A549 (cell line): Measurements from ENCODE around the gene THRAP3.

Experiments
- EP300 ChIP-seq, 2 experiments: fragments of >200 bp; sonication (Bioruptor Twin); formaldehyde crosslinking; IDR thresholded peaks; 2 replicates in 1 of 2; 3 replicates in 1 of 2; pipeline ENCODE4 v1.6.1; 2016 to 2017
- HDAC2 ChIP-seq: fragments of 200-600 bp; sonication (generic); IDR thresholded peaks from 2 replicates; pipeline ENCODE4 v1.6.1; 2016
- JUNB ChIP-seq: fragments of >200 bp; sonication (Bioruptor Twin); formaldehyde crosslinking; IDR thresholded peaks from 2 replicates; pipeline ENCODE4 v1.6.1; 2016
- POLR2A ChIP-seq: IDR thresholded peaks from 2 replicates; pipeline ENCODE4 v1.6.1; 2012; ENCODE audit warnings: mild to moderate bottlenecking, low read length
- RARB ChIP-seq: fragments of 250-450 bp; sonication (Bioruptor Pico); IDR thresholded peaks from 2 replicates; pipeline ENCODE4 v1.8.0; 2021; ENCODE audit warnings: mild to moderate bottlenecking, moderate library complexity
- TF ChIP-seq, protein P1 (sequence below): fragments of >200 bp; sonication (Bioruptor Twin); formaldehyde crosslinking; IDR thresholded peaks from 3 replicates; pipeline ENCODE4 v1.5.1; 2016

DNA sequence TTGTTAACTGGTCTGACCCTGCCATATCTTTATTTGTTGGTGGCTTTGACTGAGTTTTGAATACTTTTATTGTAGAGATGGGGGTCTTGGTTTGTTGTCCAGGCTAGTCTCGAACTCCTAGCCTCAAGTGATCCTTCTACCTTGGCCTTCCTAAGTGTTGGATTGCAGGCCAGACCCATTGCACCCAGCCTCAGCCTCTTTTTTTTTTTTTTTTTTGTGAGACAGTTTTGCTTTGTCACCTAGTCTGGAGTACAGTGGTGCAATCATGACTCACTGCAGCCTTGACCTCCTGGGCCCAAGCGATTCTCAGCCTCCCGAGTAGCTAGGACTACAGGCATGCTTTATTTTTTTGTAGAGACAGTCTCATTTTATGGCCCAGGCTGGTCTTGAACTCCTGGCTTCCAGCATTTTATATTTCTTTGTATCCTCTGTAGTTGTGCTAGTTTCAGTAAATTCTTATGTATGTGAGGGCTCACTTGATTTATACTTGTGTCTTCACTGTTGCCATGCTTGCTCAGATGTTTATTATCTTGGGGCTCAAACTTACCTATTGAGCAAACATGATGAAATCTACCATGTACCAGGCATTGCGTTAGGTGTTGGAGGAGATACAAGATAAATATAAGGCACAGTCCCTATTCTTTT, 24.1 kb downstream of the THRAP3 start:
- TF ChIP-seq POLR2A (no peak), HDAC2 (no peak), RARB (no peak), JUNB (peak; percentile 64), EP300 (IDR thresholded peaks at IDR 0.05) (peak; percentile 46 to 52; a peak in 2 of 5 replicates)
- TF ChIP-seq, protein P1, sequence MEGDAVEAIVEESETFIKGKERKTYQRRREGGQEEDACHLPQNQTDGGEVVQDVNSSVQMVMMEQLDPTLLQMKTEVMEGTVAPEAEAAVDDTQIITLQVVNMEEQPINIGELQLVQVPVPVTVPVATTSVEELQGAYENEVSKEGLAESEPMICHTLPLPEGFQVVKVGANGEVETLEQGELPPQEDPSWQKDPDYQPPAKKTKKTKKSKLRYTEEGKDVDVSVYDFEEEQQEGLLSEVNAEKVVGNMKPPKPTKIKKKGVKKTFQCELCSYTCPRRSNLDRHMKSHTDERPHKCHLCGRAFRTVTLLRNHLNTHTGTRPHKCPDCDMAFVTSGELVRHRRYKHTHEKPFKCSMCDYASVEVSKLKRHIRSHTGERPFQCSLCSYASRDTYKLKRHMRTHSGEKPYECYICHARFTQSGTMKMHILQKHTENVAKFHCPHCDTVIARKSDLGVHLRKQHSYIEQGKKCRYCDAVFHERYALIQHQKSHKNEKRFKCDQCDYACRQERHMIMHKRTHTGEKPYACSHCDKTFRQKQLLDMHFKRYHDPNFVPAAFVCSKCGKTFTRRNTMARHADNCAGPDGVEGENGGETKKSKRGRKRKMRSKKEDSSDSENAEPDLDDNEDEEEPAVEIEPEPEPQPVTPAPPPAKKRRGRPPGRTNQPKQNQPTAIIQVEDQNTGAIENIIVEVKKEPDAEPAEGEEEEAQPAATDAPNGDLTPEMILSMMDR, result no peak
